22Rv1 (cell line): Measurements from ENCODE around the gene CDK5RAP2.

ENCODE experiments used
- ZFX ChIP-seq: fragments of 450-650 bp; IDR thresholded peaks from 2 replicates; pipeline ENCODE4 v1.6.1; 2017; ENCODE audit warnings: antibody characterized with exemption, borderline replicate concordance
- TF ChIP-seq, protein P1 (sequence below): fragments of 450-650 bp; IDR thresholded peaks from 2 replicates; pipeline ENCODE4 v1.5.1; 2017; ENCODE audit warnings: mild to moderate bottlenecking

DNA sequence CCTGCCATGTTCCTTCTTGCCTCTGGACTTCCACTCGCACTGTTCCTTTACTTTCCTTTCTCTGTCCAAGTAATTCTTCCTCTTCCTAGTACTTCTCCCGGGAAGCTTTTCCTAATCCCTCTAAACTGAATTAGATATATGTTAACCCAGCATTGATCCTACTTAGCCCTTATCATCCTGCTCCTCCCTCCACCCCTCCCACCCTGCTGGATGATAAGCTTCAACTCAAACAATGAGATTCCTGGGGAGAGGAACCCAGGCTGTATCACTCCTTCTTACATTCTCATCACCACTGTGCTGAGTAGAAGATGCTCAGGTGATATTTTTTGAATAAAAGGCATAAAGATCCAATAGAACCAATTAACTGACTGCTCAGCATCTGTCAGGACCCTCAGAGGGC, 45.7 kb downstream of the CDK5RAP2 start:
- TF ChIP-seq, protein P1, sequence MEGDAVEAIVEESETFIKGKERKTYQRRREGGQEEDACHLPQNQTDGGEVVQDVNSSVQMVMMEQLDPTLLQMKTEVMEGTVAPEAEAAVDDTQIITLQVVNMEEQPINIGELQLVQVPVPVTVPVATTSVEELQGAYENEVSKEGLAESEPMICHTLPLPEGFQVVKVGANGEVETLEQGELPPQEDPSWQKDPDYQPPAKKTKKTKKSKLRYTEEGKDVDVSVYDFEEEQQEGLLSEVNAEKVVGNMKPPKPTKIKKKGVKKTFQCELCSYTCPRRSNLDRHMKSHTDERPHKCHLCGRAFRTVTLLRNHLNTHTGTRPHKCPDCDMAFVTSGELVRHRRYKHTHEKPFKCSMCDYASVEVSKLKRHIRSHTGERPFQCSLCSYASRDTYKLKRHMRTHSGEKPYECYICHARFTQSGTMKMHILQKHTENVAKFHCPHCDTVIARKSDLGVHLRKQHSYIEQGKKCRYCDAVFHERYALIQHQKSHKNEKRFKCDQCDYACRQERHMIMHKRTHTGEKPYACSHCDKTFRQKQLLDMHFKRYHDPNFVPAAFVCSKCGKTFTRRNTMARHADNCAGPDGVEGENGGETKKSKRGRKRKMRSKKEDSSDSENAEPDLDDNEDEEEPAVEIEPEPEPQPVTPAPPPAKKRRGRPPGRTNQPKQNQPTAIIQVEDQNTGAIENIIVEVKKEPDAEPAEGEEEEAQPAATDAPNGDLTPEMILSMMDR, result no peak
- TF ChIP-seq ZFX, result no peak
